Activated CD8-positive, alpha-beta memory T cell treated with anti-CD3 and anti-CD28 coated beads for 36 hours (primary cell): ENCODE results near the gene FAM221B. TPM values are rescaled to one million over a fixed set of nuclear protein-coding genes. Genes with fewer than 3 reads are reported as not detected.

Source experiments
- CTCF ChIA-PET: fragments of 350-600 bp; sonication (Branson Sonifier 250); formaldehyde crosslinking; loops from one replicate; lab custom pipeline; 2021; ENCODE audit warnings: antibody characterized with exemption; lab: Charles Lee
- POLR2A ChIA-PET: fragments of 350-600 bp; sonication (Branson Sonifier 250); formaldehyde crosslinking; loops from one replicate; lab custom pipeline; 2021; ENCODE audit warnings: antibody characterized with exemption; lab: Charles Lee
- total RNA-seq, 2 experiments: library from RNA; stranded (reverse); gene quantifications; one replicate each; pipeline ENCODE4 v1.2.3, GENCODE V29; 2021

FAM221B gene
- total RNA-seq, 2 experiments from 2014 or later: not detected

- ChIA-PET CTCF (interaction anchor here (1.0 to 3.6 kb wide), 2 partner anchors 14 to 106 kb away, joined by 3 to 8 read pairs; no protein-coding TSS in a partner anchor), POLR2A (no interaction called here)
These were observed 52.5 kb downstream of the FAM221B start for GRCh38 chr9:35776018-35776417.

DNA sequence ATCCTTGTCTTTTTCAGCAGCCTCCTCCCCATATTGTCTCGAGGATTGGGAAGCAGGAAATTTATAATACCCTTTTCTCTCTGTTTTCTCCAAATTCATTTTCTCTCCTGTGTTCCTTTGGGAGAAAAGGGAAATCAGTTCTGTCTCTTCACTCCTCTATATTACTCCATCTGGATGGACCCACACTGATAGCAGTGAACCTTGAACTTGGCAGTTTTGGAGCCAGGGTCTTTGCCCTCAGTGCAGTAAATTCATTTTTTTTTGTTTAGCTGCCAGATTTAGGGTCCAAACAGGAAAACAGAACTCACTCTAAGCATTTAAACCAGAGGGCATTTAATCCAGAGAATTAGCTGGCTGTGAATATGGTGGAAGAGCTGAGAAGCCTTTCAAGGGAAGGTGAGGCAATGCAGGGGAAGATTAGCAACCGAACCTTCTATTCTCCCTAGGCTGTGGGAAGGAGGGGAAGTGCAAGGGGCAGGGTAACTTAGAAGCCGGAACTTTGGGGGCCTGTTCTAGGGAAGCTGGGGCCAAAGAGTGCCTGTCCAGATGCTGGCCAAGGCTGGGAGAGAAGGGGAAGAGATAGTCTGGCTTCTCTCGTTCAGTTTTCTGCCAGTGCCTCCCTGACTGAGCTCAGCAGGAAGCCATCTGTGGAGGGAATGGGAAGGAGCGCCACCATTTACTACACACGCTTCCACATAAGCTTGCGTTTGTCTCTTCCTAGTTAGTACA, 53.5 kb downstream of the FAM221B start:
- CTCF ChIA-PET: interaction anchor here (1.0 to 3.6 kb wide), 2 partner anchors 15 to 107 kb away, joined by 3 to 8 read pairs; no protein-coding TSS in a partner anchor

GRCh38 chr9:35771943-35772342, 56.6 kb downstream of the FAM221B start:
- POLR2A ChIA-PET: no interaction called here

More for the DNA sequence above, 53.5 kb downstream of the FAM221B start:
- POLR2A ChIA-PET: no interaction called here

DNA sequence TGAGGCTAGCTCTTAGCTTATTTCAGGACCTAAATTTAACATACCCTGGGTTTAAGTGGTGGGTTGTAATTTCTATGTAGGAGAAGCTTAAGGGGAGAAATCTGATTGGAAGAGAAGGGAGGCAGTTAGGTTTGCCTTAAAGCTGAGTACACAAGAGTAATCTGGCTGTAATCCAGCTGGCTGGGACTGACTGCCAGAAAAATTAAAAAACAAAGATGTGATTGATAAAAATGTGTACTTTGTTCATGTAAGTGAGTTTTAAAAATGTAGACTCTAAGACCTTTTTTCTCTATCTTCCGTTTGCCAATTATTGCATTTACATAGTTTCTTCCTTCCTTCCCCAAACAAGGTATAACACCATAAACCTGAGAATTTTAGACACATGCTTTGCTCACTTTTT, 57.0 kb downstream of the FAM221B start:
- ChIA-PET CTCF (interaction anchor here (0.5 to 1.8 kb wide), 3 partner anchors 17 to 116 kb away, joined by 3 to 5 read pairs (median 5); no protein-coding TSS in a partner anchor), POLR2A (no interaction called here)

More at GRCh38 chr9:35771943-35772342, 56.6 kb downstream of the FAM221B start:
- CTCF ChIA-PET: interaction anchor here (1.8 kb wide), 1 partner anchor 17 kb away, joined by 5 read pairs; no protein-coding TSS in a partner anchor

DNA sequence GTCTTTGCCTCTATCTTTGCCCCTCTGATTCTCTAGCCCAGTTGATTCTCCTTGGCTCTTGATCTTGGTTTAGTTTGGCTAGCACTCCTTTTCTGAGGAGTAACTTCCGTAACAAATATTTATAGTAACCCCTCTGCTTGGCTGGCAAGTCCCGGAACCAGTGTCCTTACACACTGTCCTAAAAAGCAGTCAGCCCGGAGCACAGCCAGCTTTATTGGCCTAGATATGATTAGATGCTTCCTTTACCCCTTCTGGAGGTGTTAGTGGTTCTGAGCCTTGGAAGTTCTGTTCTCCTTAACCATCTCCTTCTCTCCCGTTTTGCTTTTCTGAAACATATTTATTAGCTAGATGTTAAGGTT, 57.5 kb downstream of the FAM221B start:
- ChIA-PET POLR2A (no interaction called here), CTCF (interaction anchor here (0.5 to 1.2 kb wide), 2 partner anchors 19 to 117 kb away, joined by 3 to 5 read pairs; no protein-coding TSS in a partner anchor)

DNA sequence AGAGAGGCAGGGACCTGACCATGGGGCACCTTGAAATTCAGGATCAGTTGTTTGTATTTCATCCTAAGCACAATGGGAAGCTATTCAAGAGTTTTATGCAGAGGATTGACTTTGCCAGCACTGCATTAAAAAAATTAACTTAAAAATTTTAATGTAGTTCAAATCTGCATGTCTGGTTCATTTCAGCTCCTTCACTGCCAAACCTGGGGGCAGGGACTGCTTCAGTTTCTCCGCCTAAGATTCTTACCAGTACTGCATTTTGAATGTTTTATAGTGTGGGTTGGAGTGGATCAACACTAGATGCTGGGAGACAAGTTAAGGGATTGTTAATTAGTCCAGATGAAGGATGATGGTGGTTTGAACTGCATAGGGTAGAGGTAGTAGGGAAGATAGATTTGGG, 58.8 kb downstream of the FAM221B start:
- POLR2A ChIA-PET: no interaction called here
- CTCF ChIA-PET: interaction anchor here (1.7 kb wide), 1 partner anchor 20 kb away, joined by 6 read pairs; no protein-coding TSS in a partner anchor

DNA sequence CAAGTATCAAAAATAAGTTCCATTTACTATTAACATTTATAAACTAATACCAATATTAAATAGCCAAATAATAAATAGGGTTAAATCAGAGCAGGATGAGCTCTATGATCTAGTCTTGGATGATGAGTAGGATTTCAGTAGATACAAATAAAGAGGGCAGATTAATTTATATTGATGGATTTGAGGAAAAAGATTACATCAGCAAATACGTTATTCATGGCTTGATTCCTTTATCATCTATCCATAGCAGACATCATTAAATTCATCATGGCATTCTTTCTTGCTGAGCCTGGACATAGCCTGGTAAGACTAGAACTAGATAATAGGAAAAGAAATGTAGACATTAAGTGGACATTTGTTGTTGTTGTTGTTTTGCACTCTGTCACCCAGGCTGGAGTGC, 61.1 kb downstream of the FAM221B start:
- POLR2A ChIA-PET: interaction anchor here (0.7 kb wide), 1 partner anchor 46 kb away, joined by 3 read pairs; no protein-coding TSS in a partner anchor
- CTCF ChIA-PET: interaction anchor here (0.7 kb wide), 1 partner anchor 158 kb away, joined by 3 read pairs; no protein-coding TSS in a partner anchor

- CTCF ChIA-PET: interaction anchor here (0.7 kb wide), 1 partner anchor 158 kb away, joined by 3 read pairs; no protein-coding TSS in a partner anchor
- POLR2A ChIA-PET: no interaction called here
These were observed 61.5 kb downstream of the FAM221B start for GRCh38 chr9:35766997-35767396.

Other genes with a start within 250 kb of the FAM221B start
- 10 to 100 TPM; 47.9 to 51.6 TPM for gene TESK1, start 223.5 kb downstream of the FAM221B start, total RNA-seq
- gene CD72, start 210.3 kb downstream of the FAM221B start, total RNA-seq: 10 to 100 TPM; 13.7 to 15.1 TPM
- gene SIT1, start 177.8 kb downstream of the FAM221B start, total RNA-seq: 10 to 100 TPM; 62.0 to 63.7 TPM
- 1,000 to 10,000 TPM; 9,117 to 9,295 TPM for gene RMRP, start 170.7 kb downstream of the FAM221B start, total RNA-seq
- gene CCDC107, start 170.4 kb downstream of the FAM221B start, total RNA-seq: 10 to 100 TPM; 17.1 to 18.3 TPM
- gene ARHGEF39, start 163.5 kb downstream of the FAM221B start, total RNA-seq: 10 to 100 TPM; 12.6 to 13.7 TPM
- 1 to 10 TPM; 5.5 to 6.2 TPM for gene CA9, start 154.8 kb downstream of the FAM221B start, total RNA-seq
- gene TPM2, start 138.8 kb downstream of the FAM221B start, total RNA-seq: 1 to 10 TPM; 3.7 to 3.9 TPM
- gene TLN1, start 96.5 kb downstream of the FAM221B start, total RNA-seq: 100 to 1,000 TPM; 233 to 235 TPM
- 10 to 100 TPM; 32.0 to 33.4 TPM for gene CREB3, start 96.1 kb downstream of the FAM221B start, total RNA-seq
- 10 to 100 TPM; 38.7 to 40.1 TPM for gene GBA2, start 79.5 kb downstream of the FAM221B start, total RNA-seq
- 10 to 100 TPM; 17.1 to 17.3 TPM for gene RGP1, start 79.4 kb downstream of the FAM221B start, total RNA-seq
- gene MSMP, start 74.5 kb downstream of the FAM221B start, total RNA-seq: under 1 TPM in 1 of 2 experiments, not detected in 1; 0.65 TPM
- 1 to 10 TPM; 9.7 TPM for gene NPR2, start 37.1 kb downstream of the FAM221B start, total RNA-seq
- gene SPAG8, start 16.5 kb downstream of the FAM221B start, total RNA-seq: 1 to 10 TPM; 1.0 to 1.2 TPM
- 10 to 100 TPM; 67.7 to 70.8 TPM for gene HINT2, start 13.7 kb downstream of the FAM221B start, total RNA-seq
- gene TMEM8B, start 496 bp upstream of the FAM221B start, total RNA-seq: 1 to 10 TPM; 2.2 to 2.4 TPM
- gene OR13J1, start 41.7 kb upstream of the FAM221B start, total RNA-seq: not detected
- gene HRCT1, start 77.5 kb upstream of the FAM221B start, total RNA-seq: not detected
- gene SPAAR, start 80.8 kb upstream of the FAM221B start, total RNA-seq: not detected
- not detected for gene OR2S2, start 129.4 kb upstream of the FAM221B start, total RNA-seq
- 1 to 10 TPM; 4.2 to 4.4 TPM for gene RECK, start 208.2 kb upstream of the FAM221B start, total RNA-seq